OCI-LY1 (cell line): ENCODE measurements around the gene SVOPL.

Experiments
- CTCF ChIP-seq: fragments of 200-600 bp; sonication (generic), shearing (Covaris generic); IDR thresholded peaks from 2 replicates; pipeline ENCODE4 v1.5.1; 2017; ENCODE audit warnings: mild to moderate bottlenecking, antibody characterized with exemption, low read length, moderate library complexity, mixed read lengths
- EZH2 ChIP-seq: fragments of 200-600 bp; sonication (generic), shearing (Covaris generic); IDR thresholded peaks from 2 replicates; pipeline ENCODE4 v1.8.0; 2017; ENCODE audit warnings: borderline replicate concordance, mixed run types, mild to moderate bottlenecking, antibody characterized with exemption, low read length, moderate library complexity, mixed read lengths

GRCh38 chr7:138584696-138585095 lies 116.5 kb downstream of the SVOPL start:
- TF ChIP-seq CTCF (no peak), EZH2 (no peak)
